Calu3 (cell line): Measurements from ENCODE around the gene OSBPL3. TPM values are rescaled to one million over a fixed set of nuclear protein-coding genes. Genes with fewer than 3 reads are reported as not detected.
A peak's percentile ranks its signal among the peaks of the same experiment; 100 is the strongest.

Source experiments
- BruUV-seq: library from RNA; stranded (reverse); fragments of 400-500 nt; replicated peaks from 2 replicates; lab custom pipeline; 2021; lab: Mats Ljungman, UMichigan
- CTCF ChIA-PET: fragments of 300-600 bp; sonication (Branson Sonifier 250); formaldehyde crosslinking; loops from one replicate; lab custom pipeline; 2022; ENCODE audit warnings: antibody characterized with exemption; lab: Charles Lee
- DNase-seq: peaks from one replicate; pipeline ENCODE4 v3.0.0; 2022
- H3K27ac Mint-ChIP-seq: one replicate; pipeline ENCODE4 v1.8.0; 2022; ENCODE audit warnings: mixed read lengths; ENCODE audit not compliant: unreplicated experiment
- H3K27me3 Mint-ChIP-seq: one replicate; pipeline ENCODE4 v1.8.0; 2022; ENCODE audit warnings: mixed read lengths; ENCODE audit not compliant: unreplicated experiment
- H3K36me3 Mint-ChIP-seq: one replicate; pipeline ENCODE4 v1.8.0; 2022; ENCODE audit warnings: mild to moderate bottlenecking, moderate library complexity, mixed read lengths; ENCODE audit not compliant: insufficient read depth, unreplicated experiment
- H3K4me1 Mint-ChIP-seq: one replicate; pipeline ENCODE4 v1.8.0; 2022; ENCODE audit warnings: mild to moderate bottlenecking, low read depth, mixed read lengths; ENCODE audit not compliant: unreplicated experiment
- H3K4me3 Mint-ChIP-seq: one replicate; pipeline ENCODE4 v1.8.0; 2022; ENCODE audit warnings: mild to moderate bottlenecking, low read depth, moderate library complexity, mixed read lengths; ENCODE audit not compliant: unreplicated experiment
- H3K9me3 Mint-ChIP-seq: one replicate; pipeline ENCODE4 v1.8.0; 2022; ENCODE audit warnings: low read depth, mixed read lengths; ENCODE audit not compliant: unreplicated experiment
- intact Hi-C: fragments of 100-400 bp; cut with micrococcal nuclease; formaldehyde crosslinking; loops from one replicate; pipeline ENCODE4 v1.10.0; 2022; ENCODE audit not compliant: unreplicated experiment
- total RNA-seq: library from RNA; stranded (reverse); gene quantifications from 2 replicates; pipeline ENCODE4 v1.2.3, GENCODE V29; 2022
- TF ChIP-seq, protein P1 (sequence below): fragments of 200-600 bp; IDR thresholded peaks from one replicate; pipeline ENCODE4 v1.8.0; 2022; ENCODE audit warnings: antibody characterized with exemption; ENCODE audit not compliant: unreplicated experiment

The OSBPL3 gene
- total RNA-seq, 1 experiment from 2014 or later = 136 TPM

DNA sequence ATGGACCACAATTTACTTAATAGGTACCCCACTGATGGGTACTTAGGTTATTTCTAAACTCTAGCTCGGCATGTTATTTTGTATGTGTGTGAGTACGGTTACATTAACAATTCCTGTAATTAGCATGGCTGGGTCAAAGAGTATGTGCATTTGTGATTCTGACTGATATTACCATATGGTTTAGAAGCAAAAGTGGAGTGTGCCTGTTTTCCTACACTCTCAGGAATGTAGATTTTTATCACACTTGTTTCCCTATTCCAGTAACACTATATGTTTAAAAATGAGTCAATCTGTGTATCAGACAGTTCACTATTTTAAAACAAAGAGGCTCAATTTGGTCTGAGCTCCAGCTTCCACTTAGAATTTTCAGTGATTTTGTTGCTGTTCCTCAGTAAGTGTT is 178.1 kb downstream of the OSBPL3 start:
- Mint-ChIP-seq H3K9me3 (no peaks in the 10 kb centered on the region), H3K27me3 (no peaks in the 10 kb centered on the region), H3K27ac (no peak overlapping the region), H3K36me3 (peaks cover 58% of the 10 kb centered on the region), H3K4me1 (no peaks in the 10 kb centered on the region), H3K4me3 (no peak overlapping the region)
- intact Hi-C loops = no loop called here
- TF ChIP-seq, protein P1, sequence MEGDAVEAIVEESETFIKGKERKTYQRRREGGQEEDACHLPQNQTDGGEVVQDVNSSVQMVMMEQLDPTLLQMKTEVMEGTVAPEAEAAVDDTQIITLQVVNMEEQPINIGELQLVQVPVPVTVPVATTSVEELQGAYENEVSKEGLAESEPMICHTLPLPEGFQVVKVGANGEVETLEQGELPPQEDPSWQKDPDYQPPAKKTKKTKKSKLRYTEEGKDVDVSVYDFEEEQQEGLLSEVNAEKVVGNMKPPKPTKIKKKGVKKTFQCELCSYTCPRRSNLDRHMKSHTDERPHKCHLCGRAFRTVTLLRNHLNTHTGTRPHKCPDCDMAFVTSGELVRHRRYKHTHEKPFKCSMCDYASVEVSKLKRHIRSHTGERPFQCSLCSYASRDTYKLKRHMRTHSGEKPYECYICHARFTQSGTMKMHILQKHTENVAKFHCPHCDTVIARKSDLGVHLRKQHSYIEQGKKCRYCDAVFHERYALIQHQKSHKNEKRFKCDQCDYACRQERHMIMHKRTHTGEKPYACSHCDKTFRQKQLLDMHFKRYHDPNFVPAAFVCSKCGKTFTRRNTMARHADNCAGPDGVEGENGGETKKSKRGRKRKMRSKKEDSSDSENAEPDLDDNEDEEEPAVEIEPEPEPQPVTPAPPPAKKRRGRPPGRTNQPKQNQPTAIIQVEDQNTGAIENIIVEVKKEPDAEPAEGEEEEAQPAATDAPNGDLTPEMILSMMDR = no peak
- CTCF ChIA-PET = interaction anchor here (0.6 kb wide), 2 partner anchors 228 to 541 kb away, joined by 3 to 4 read pairs; no protein-coding TSS in a partner anchor
- DNase-seq = no peak
- BruUV-seq = no TSS peak

DNA sequence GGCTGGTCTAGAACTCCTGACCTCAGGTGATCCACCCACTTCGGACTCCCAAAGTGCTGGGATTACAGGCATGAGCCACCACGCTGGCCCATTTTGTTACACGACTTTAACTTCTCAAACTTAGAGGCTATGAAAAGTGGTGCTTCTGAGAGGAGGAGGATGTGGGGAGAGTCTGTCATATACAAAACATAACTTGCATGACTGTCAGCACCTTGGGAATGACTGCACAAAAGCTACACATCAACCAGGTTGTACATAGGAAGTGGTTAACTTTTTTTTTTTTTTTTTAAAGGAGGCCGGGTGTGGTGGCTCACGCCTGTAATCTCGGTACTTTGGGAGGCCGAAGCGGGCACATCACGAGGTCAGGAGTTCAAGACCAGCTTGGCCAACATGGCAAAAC is 179.3 kb downstream of the OSBPL3 start:
- Mint-ChIP-seq H3K9me3 (no peaks in the 10 kb centered on the region), H3K27me3 (no peaks in the 10 kb centered on the region), H3K4me1 (no peaks in the 10 kb centered on the region), H3K36me3 (peaks cover 59% of the 10 kb centered on the region), H3K27ac (no peak overlapping the region), H3K4me3 (no peak overlapping the region)
- no peak for DNase-seq
- TF ChIP-seq, protein P1 = no peak
- no TSS peak for BruUV-seq
- intact Hi-C loops = no loop called here
- CTCF ChIA-PET = interaction anchor here (0.7 to 0.9 kb wide), 2 partner anchors 296 to 1719 kb away, joined by 3 to 9 read pairs; no protein-coding TSS in a partner anchor

DNA sequence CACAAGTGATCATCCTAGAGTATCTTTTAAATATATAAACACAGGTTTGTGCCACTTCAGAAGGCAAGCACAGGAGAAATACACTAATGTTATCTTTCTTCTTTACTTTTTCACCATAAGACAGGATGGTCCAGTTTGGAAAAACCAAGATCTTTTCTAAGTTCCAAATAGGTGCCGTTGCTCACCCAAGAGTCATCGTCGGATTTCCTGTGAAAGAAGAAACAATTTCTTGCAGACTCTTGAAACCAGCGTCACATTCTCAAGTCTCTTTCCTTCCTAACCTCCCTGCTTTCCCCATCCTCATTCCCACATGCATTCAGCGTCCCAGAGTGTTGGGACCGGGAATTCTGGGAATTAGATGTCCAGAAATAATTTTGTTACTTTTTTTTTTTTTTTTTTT is 179.9 kb downstream of the OSBPL3 start:
- intact Hi-C loops = no loop called here
- Mint-ChIP-seq H3K27ac (no peak overlapping the region), H3K36me3 (peaks cover 60% of the 10 kb centered on the region), H3K4me1 (no peaks in the 10 kb centered on the region), H3K4me3 (no peak overlapping the region), H3K9me3 (no peaks in the 10 kb centered on the region), H3K27me3 (no peaks in the 10 kb centered on the region)
- CTCF ChIA-PET = no interaction called here
- TF ChIP-seq, protein P1 = no peak
- DNase-seq = no peak
- no TSS peak for BruUV-seq

DNA sequence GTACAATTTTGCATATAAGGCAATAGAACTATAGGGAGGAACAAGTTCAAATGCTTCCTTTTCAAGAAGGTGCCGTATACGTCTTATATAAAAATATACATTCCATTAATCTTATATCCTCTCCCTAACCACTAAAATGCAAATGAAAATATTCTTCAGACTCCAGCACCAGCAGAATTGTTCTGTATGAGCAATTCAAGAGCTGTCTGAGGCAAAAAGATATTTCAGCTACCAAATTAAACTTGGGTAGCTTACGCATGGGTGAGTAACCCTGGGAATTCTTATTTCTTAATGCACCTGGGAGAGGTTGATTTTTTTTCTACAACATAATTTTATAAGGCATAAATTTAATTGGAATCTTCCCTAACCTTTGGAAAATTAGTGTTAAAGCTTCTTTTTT is 180.5 kb downstream of the OSBPL3 start:
- Mint-ChIP-seq H3K9me3 (no peaks in the 10 kb centered on the region), H3K27ac (no peak overlapping the region), H3K27me3 (no peaks in the 10 kb centered on the region), H3K4me3 (no peak overlapping the region), H3K4me1 (peaks cover 2% of the 10 kb centered on the region), H3K36me3 (peaks cover 54% of the 10 kb centered on the region)
- TF ChIP-seq, protein P1 = no peak
- BruUV-seq = TSS peak; percentile 15
- CTCF ChIA-PET = no interaction called here
- DNase-seq = no peak
- intact Hi-C loops = no loop called here
